Measurements from ENCODE around the gene UNG.
A peak's percentile ranks its signal among the peaks of the same experiment; 100 is the strongest.

The UNG gene

DNA sequence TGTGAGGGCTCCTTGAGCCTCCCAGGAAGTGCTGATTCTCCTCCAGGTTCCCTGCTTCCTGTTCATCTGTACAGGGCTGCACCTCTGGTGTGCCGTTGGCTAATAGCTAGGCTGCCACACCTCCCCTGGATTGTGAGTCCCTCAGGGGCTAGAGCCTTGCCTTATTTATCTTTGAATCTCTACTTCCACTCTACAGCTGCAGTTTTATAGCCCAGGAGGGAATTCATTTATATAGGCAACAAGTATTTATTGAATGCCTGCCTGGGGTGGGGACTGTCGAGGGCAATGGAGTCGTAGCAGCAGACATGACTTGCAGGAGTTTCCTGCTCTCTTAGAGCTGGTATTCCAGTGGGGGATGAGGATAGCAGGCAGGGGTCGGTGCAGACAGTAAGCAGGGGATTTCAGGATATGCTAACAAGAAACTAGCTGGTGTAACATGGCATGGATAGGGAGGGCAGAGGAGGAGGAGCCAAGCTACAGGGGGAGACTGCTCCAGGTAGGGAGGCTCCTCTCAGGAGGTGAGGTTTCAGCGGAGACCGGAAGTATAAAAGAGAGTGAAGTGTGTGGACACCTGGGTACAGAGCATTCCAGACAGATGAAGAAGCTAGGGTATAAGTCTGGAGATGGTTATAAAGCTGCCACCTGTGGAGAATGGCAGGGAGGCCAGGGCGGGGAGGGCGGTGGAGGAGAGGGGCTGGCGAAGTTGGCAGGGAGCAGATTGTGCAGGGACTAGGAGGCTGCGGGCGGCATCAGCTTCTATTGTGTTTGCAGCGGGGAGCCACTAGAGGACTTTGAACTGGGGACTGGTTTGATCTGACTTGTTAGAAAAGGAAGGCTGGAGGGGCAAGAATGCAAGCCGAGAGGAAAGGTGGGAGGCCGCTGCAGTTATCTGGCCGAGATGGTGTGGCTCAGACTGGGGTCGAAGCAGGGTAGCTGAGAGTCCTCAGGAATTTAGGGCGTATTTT, 27.8 kb upstream of the UNG start:
- Mint-ChIP-seq H3K27ac (no peak overlapping the region), H3K36me3 (ENCODE audit: low read depth) (peaks cover 69% of the 10 kb centered on the region), H3K4me1 (ENCODE audit: low read depth) (no peaks in the 10 kb centered on the region), H3K9me3 (no peaks in the 10 kb centered on the region), H3K27me3 (no peaks in the 10 kb centered on the region), H3K4me3 (no peak overlapping the region)
- no peak for DNase-seq

DNA sequence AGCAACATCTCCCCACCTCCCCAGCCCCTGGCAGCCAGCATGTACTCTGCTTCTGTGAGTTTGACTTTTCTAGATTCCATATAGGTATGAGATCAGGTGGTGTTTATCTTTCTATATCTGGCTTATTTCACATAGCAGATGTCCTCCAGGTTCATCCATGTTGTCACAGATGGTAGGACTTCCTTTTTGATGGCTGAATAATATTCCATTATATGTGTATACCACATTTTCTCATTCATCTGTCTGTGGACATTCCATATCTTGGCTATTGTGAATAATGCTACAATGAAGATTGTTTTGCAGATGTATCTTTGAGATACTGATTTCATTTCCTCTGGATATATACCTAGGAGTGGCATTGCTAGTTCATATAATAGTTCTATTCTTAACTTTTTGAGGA, 22.5 kb upstream of the UNG start:
- Mint-ChIP-seq H3K27ac (no peak overlapping the region), H3K9me3 (peaks cover 8% of the 10 kb centered on the region), H3K36me3 (ENCODE audit: low read depth) (peaks cover 86% of the 10 kb centered on the region)

DNA sequence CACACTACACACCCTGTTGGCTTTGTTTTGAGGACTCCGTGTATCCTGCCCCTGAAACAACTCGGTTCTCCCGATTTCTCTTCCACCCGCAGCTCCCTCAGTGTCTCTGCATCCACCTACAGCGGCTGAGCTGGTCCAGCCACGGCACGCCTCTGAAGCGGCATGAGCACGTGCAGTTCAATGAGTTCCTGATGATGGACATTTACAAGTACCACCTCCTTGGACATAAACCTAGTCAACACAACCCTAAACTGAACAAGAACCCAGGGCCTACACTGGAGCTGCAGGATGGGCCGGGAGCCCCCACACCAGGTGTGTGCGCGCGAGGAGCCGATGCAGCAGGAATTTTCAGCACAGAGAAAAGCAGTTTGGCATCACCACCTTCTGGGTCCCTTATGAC, 14.6 kb upstream of the UNG start:
- H3K9me3 Mint-ChIP-seq = peaks cover 6% of the 10 kb centered on the region
- no peak overlapping the region for H3K4me3 Mint-ChIP-seq
- no peak overlapping the region for H3K27ac Mint-ChIP-seq
- H3K36me3 Mint-ChIP-seq (ENCODE audit: low read depth) = peaks cover 81% of the 10 kb centered on the region
- H3K4me1 Mint-ChIP-seq (ENCODE audit: low read depth) = no peaks in the 10 kb centered on the region
- no peak for DNase-seq
- H3K27me3 Mint-ChIP-seq = no peaks in the 10 kb centered on the region

More for the DNA sequence above, 22.5 kb upstream of the UNG start:
- H3K4me1 Mint-ChIP-seq (ENCODE audit: low read depth) = no peaks in the 10 kb centered on the region
- no peak for DNase-seq
- no peak overlapping the region for H3K4me3 Mint-ChIP-seq
- no peaks in the 10 kb centered on the region for H3K27me3 Mint-ChIP-seq

DNA sequence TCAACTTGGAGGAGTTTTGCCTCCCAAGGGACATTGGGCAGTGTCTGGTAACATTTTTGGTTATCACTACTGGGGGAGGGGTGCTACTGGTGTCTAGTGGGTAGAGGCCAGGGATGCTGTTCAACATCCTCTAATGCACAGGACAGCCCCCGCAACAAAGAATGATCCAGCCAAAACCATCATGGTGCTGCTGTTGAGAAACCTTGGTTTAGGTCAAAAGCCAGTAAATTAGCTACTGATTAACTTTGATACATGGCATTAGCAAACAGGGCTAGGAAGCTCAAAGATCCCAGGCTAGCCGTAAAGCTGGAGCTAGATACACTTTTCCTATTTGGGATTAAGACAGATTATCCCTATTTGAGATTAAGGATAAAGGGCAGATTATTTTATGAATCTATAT, 13.0 kb upstream of the UNG start:
- Mint-ChIP-seq H3K9me3 (no peaks in the 10 kb centered on the region), H3K27ac (no peak overlapping the region), H3K4me1 (ENCODE audit: low read depth) (peaks cover 2% of the 10 kb centered on the region), H3K36me3 (ENCODE audit: low read depth) (peaks cover 84% of the 10 kb centered on the region), H3K4me3 (no peak overlapping the region), H3K27me3 (no peaks in the 10 kb centered on the region)
- DNase-seq = no peak

DNA sequence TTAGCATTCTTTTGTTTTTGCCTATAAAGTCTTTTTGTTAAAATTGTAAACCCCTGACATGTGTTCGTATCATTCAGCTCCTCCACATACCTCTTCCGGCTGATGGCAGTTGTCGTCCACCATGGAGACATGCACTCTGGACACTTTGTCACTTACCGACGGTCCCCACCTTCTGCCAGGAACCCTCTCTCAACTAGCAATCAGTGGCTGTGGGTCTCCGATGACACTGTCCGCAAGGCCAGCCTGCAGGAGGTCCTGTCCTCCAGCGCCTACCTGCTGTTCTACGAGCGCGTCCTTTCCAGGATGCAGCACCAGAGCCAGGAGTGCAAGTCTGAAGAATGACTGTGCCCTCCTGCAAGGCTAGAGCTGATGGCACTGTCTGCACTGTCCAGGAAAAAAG, 11.8 kb upstream of the UNG start:
- Mint-ChIP-seq H3K4me3 (no peak overlapping the region), H3K27me3 (no peaks in the 10 kb centered on the region), H3K9me3 (no peaks in the 10 kb centered on the region), H3K36me3 (ENCODE audit: low read depth) (peaks cover 87% of the 10 kb centered on the region), H3K27ac (no peak overlapping the region), H3K4me1 (ENCODE audit: low read depth) (peaks cover 13% of the 10 kb centered on the region)
- no peak for DNase-seq

DNA sequence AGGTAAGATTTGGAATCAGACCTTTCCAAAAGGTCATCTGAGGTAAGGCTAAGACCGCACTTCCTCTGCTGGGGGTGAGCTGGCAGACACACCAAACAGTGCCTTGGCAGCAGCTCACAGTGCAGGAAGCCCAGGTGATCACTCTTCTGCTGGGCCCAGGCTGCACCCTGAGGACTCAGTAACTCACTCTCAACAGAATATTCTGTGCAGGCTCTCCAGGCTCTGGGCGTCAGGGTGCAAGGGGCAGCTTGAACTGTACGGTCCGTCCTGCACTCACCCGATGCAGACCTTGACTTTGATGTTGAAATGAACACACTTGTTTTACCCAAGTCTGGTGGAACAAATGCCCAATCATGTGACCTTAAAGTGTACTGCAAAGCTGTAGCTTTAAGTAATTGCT, 10.1 kb upstream of the UNG start:
- Mint-ChIP-seq H3K4me1 (ENCODE audit: low read depth) (peaks cover 28% of the 10 kb centered on the region), H3K9me3 (no peaks in the 10 kb centered on the region), H3K27ac (peak overlapping the region; percentile 58), H3K4me3 (no peak overlapping the region), H3K27me3 (no peaks in the 10 kb centered on the region), H3K36me3 (ENCODE audit: low read depth) (peaks cover 90% of the 10 kb centered on the region)
- no peak for DNase-seq

DNA sequence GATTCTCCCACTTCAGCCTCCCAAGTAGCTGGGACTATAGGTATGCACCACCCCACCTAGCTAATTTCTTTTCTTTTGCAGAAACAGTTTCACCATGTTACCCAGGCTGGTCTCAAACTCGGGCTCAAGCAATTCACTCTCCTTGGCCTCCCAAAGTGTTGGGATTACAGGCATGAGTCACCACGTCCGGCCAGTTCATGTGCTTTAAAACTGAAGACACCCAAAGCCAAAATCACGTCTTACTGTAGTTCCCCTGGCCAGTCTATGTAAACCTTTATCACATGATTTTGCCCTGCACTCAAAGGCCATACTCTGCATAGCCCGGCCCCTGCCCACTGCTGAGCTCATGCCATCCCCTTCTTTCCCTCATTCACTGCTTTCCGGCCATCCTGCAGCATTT, 8.6 kb upstream of the UNG start:
- H3K4me1 Mint-ChIP-seq (ENCODE audit: low read depth) = peaks cover 43% of the 10 kb centered on the region
- no peaks in the 10 kb centered on the region for H3K9me3 Mint-ChIP-seq
- no peak for DNase-seq
- no peak overlapping the region for H3K4me3 Mint-ChIP-seq
- H3K36me3 Mint-ChIP-seq (ENCODE audit: low read depth) = peaks cover 86% of the 10 kb centered on the region
- H3K27me3 Mint-ChIP-seq = no peaks in the 10 kb centered on the region
- peak overlapping the region; percentile 39 for H3K27ac Mint-ChIP-seq

DNA sequence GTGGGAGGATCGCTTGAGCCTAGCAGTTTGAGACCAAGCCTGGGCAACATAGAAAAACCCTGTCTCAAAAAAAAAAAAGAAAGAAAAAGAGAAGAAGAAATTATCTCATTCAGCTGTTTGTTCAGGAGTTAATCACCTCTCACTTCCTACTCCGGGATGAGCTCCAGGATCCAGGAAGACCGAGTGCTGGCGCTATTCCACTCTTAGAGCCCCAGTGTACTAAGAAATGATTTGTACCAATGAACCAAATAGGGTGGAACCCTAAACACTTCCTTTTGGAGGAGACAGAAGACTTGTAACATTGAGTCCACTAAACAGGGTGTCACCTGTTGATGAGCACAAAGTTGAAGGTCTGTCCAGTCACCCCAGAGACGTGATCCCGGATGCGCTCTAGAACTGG, 7.7 kb upstream of the UNG start:
- Mint-ChIP-seq H3K27me3 (no peaks in the 10 kb centered on the region), H3K36me3 (ENCODE audit: low read depth) (peaks cover 81% of the 10 kb centered on the region), H3K9me3 (no peaks in the 10 kb centered on the region), H3K4me3 (no peak overlapping the region), H3K4me1 (ENCODE audit: low read depth) (peaks cover 45% of the 10 kb centered on the region), H3K27ac (peak overlapping the region; percentile 83)
- DNase-seq = no peak

DNA sequence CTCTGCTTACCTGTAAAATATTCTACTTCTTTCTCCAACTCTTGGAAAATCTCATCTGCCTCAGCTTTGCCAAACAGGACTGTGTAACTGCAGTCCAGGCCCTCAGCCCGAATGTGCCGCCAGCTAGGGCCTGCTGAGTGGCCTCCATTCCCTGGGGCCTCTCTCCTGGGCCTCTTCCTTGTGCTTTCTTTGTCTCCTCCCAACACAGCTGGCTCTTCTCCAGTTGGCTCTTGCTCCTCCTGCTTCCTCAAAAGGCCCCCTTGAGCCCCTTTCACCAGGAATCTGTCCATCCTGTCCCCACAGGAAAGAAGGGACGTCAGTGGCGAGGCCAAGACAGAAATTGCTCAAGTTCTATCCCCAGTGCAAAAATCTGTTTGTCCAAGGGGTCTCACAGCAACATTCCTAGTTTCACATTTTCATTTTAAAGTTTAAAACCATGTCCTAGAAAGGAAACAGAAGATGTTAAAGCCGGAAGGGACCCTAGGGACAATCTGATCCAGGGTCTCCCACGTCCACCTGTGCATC, 4.8 kb upstream of the UNG start:
- Mint-ChIP-seq H3K27ac (peak overlapping the region; percentile 95), H3K4me3 (peak overlapping the region; percentile 85), H3K36me3 (ENCODE audit: low read depth) (peaks cover 56% of the 10 kb centered on the region), H3K4me1 (ENCODE audit: low read depth) (peaks cover 45% of the 10 kb centered on the region), H3K9me3 (no peaks in the 10 kb centered on the region), H3K27me3 (no peaks in the 10 kb centered on the region)
- no peak for DNase-seq

DNA sequence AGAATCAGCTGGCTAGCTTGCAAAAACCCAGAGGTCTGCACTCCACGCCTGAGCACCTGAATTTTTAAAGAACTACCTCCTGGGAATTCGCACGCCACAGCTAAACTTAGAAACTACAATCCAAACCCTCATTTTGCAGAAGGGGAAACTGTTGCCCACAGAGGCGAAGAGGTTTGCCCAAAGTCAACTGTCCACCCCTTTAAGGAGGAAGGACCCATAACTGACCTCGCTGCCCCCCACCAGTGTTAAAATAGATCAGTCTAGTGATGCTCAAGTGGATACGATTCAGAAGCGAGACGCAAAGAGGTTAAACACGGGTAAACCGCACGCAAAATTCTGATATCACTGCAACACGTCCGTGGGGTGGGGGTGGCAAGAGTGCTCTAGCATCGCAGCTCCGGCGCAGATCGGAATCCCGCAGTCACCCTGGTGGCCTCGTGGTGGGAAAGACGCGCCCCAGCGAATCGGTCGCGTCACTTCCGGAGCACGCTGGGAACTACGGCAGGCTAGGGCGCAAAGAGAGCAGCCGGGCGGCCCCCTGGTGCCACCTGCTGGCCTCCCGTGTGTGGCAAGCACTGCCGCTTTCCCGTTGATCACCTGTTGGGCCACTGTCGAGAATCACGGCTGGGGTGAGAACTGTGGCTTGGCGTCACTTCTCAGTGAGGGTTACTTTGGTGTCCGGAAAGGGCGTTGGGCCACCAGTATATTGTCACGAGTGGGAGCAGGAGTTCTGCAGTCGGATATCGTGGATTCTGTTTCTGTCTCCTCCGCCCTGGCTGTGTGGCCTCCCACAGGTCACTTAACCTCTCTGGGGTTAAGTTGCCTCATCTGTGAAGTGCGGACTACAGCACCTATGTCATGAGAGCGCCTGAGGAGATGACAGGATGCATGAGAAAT, 4.1 kb upstream of the UNG start, which contains the start of gene ALKBH2:
ALKBH2 (minus strand) TSS at position 451 of the 897 bp plus-strand sequence. CDS start 686 bp downstream, outside the sequence.
- DNase-seq = peak; percentile 96
- no peaks in the 10 kb centered on the region for H3K9me3 Mint-ChIP-seq
- H3K36me3 Mint-ChIP-seq (ENCODE audit: low read depth) = peaks cover 51% of the 10 kb centered on the region
- H3K4me1 Mint-ChIP-seq (ENCODE audit: low read depth) = peaks cover 45% of the 10 kb centered on the region
- H3K27me3 Mint-ChIP-seq = no peaks in the 10 kb centered on the region
- peak within 1 kb of the TSS; percentile 85 for H3K4me3 Mint-ChIP-seq
- H3K27ac Mint-ChIP-seq = peak within 1 kb of the TSS; percentile 95

DNA sequence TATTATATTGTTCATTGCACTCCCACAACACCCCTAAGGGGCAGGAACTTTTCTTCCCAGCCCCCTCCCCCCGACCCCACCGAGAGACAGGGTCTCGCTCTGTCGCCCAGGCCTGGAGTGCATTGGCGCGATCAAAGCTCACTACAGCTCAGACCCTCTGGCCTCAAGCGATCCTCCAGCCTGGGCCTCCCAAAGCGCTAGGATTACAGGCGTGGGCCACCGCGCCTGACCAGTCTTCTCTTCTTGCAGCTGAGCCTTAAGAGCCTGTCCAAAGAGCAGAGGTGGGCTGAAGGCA, 310 bp upstream of the UNG start:
- no peaks in the 10 kb centered on the region for H3K9me3 Mint-ChIP-seq
- H3K4me1 Mint-ChIP-seq (ENCODE audit: low read depth) = peaks cover 45% of the 10 kb centered on the region
- no peaks in the 10 kb centered on the region for H3K27me3 Mint-ChIP-seq
- peaks cover 49% of the 10 kb centered on the region for H3K36me3 Mint-ChIP-seq (ENCODE audit: low read depth)
- DNase-seq = no peak
- H3K27ac Mint-ChIP-seq = peak overlapping the region; percentile 95
- H3K4me3 Mint-ChIP-seq = peak overlapping the region; percentile 88

DNA sequence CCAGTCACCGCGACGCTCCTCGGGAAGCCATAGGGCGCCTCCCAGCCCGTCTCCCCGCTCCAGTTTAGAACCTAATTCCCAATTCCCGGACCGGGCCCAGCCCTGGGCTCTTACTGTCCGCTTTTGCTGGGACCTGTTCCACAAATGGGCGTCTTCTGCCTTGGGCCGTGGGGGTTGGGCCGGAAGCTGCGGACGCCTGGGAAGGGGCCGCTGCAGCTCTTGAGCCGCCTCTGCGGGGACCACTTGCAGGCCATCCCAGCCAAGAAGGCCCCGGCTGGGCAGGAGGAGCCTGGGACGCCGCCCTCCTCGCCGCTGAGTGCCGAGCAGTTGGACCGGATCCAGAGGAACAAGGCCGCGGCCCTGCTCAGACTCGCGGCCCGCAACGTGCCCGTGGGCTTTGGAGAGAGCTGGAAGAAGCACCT, 797 bp downstream of the UNG start:
- H3K4me3 Mint-ChIP-seq = peak overlapping the region; percentile 88
- H3K36me3 Mint-ChIP-seq (ENCODE audit: low read depth) = peaks cover 49% of the 10 kb centered on the region
- no peak for DNase-seq
- no peaks in the 10 kb centered on the region for H3K27me3 Mint-ChIP-seq
- H3K27ac Mint-ChIP-seq = peak overlapping the region; percentile 95
- peaks cover 34% of the 10 kb centered on the region for H3K4me1 Mint-ChIP-seq (ENCODE audit: low read depth)
- H3K9me3 Mint-ChIP-seq = no peaks in the 10 kb centered on the region

DNA sequence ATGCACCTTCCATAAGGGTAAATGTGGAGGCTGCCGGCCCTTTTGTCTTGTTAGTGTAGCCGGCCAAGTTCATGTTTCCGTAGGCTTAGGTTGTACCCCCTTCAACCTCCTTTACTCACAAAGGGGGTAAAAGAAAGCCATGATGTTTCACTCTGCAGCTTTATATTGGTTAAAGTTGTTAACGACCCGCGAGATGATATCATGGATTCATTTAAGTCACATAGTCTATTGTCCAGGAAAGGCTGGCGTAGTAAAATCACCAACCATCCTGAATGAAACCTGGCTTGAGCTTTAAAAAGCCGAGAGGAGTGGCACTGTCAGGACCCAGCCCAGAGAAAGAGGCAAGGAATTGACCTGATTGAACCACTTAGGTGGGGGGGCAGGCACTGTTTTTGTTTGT, 1.3 kb downstream of the UNG start:
- peaks cover 53% of the 10 kb centered on the region for H3K36me3 Mint-ChIP-seq (ENCODE audit: low read depth)
- H3K27ac Mint-ChIP-seq = peak overlapping the region; percentile 95
- no peaks in the 10 kb centered on the region for H3K9me3 Mint-ChIP-seq
- H3K4me3 Mint-ChIP-seq = peak overlapping the region; percentile 88
- DNase-seq = no peak
- H3K4me1 Mint-ChIP-seq (ENCODE audit: low read depth) = peaks cover 30% of the 10 kb centered on the region
- no peaks in the 10 kb centered on the region for H3K27me3 Mint-ChIP-seq

DNA sequence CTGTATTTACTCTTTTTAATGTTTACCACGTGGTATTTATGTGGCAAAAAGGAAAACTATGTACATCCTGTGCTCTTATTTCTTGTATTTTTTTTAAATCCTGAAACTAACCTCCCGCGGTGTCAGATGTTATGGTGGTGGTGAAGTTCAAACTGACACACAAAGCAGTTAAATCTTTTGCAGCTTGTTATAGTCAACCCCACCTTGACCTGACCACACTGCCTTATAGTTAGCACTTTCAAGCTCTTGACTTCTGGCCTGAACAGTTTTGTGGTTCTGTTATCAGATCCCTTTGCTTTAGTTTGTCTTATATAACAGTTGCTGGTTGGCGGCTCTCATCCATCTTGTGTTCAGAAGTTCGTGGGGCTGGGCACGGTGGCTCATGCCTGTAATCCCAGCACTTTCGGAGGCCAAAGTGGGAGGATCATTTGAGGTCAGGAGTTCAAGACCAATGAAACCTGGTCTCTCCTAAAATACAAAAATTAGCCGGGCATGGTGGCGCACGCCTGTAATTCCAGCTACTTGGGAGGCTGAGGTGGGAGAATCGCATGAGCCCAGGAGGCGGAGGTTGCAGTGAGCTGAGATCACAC, 2.1 kb downstream of the UNG start:
- H3K27me3 Mint-ChIP-seq = no peaks in the 10 kb centered on the region

More for the DNA sequence above, 2.1 kb downstream of the UNG start:
- H3K27ac Mint-ChIP-seq = peak overlapping the region; percentile 57
- H3K4me3 Mint-ChIP-seq = peak overlapping the region; percentile 88
- DNase-seq = no peak
- H3K36me3 Mint-ChIP-seq (ENCODE audit: low read depth) = peaks cover 62% of the 10 kb centered on the region
- no peaks in the 10 kb centered on the region for H3K9me3 Mint-ChIP-seq
- H3K4me1 Mint-ChIP-seq (ENCODE audit: low read depth) = peaks cover 27% of the 10 kb centered on the region

All from activated T-cell treated with anti-CD3 and anti-CD28 coated beads, Interleukin-2, amount 50 U/mL, for 24 hours (primary cell).